ENCODE data around the gene GTPBP2.

GTPBP2 gene

DNA sequence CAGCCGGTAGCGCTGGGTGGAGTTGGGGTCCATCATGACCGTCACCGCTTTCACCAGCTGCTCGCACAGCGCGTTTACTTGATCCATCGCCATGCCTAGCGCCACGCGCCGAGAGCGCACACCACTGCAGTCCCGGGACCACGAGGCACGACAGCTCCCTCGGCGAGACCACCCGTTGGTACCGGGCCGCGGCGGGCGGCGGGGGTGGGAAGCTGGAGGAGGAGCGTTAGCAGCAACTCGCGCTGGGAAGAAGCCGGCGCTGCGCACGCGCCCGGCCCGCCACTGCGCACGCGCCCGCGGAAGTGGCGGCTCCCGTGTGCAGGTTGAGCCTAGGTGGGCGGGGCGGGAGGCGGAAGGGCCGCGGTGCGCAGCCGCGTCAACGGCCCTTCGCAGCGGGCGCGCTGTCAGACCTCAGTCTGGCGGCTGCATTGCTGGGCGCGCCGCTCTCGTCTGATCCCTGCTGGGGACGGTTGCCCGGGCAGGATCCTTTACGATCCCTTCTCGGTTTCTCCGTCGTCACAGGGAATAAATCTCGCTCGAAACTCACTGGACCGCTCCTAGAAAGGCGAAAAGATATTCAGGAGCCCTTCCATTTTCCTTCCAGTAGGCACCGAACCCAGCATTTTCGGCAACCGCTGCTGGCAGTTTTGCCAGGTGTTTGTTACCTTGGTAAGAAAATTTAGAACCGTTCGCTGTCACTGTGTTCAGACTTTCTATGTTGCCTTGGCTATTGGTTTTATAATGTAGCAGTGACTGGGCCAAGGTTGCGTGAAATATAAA is 53.1 kb downstream of the GTPBP2 start, which contains the start of the genes POLH and XPO5:
POLH (plus strand) TSS at position 414 of the 780 bp plus-strand sequence. CDS start 6,135 bp downstream, outside the sequence.
XPO5 (minus strand) TSS at position 267 of the 780 bp plus-strand sequence; CDS start at position 93, 174 bp downstream.
- DNase-seq = peak; percentile 93

DNA sequence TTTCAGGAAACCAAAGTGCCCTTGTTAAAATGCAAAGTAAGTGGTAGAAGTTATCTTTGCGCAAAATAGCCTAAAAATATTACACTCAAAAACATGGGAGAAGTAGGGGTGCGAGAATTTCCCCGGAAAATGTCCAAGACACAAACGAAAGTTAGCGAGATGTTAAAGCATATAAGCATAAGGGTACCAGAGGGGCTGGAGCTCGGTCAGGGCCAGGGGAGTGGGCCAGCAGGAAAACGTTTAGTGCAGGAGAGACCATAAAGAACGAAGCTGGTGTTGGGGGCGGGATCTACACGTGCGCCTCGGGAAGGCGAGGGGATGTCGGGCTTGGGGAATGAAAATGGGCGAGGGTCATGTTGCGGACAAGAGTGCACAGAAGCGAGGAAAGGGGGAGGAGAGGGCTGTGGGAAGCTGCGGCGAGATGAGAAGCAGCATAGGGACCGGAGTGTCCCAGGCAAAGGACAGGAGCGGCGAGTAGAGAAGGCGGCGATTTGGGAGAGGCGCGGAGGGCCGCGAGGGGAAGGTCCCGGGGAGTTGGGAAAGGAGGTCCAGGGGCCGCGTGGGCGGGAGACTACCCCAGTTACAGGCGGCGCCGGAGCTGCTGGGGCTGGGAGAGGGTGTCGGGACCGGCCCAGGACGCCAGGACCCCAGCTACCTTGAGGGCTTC is 53.8 kb downstream of the GTPBP2 start:
- DNase-seq = peak; percentile 56 to 57

DNA sequence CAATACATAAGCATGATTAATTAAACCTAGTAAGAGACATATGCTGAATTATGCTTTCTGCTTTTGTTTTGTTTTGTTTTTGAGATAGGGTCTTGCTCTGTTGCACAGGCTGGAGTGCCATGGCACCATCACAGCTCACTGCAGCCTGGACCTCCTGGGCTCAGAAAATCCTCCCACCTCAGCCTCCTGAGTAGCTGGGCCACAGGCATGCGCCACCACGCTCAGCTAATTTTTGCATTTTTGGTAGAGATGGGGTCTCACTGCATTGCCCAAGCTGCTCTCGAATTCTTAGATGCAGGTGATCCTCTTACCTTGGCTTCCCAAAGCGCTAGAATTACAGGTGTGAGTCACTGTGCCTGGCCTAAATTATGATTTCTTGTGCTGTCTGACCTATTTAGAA is 57.0 kb downstream of the GTPBP2 start:
- DNase-seq = no peak

DNA sequence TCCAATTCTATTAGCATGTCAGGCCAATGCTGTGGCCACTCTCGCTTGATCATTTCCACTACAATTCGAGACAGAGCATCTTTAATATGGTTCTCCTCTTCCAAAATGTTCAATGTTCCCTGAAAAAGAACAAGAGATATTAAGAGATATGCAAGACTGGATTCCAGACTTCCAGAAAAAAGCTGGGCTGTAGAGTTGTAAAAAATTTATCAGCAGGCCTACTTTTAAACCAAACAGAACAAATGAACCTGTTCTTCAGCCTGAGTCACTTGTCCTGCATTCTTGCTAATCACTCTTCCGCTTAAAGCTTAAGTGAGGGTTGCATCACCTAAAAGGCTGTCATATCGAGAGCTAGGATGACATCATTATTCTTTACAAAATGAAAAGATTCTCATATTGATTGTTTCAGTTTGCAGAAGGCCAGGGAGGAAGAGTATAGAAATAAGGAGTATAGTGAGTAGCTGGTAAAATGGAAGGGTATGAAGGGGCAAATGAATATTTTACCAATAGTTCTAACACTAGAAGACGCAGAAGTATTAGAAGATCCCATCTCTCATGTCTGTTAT is 58.1 kb downstream of the GTPBP2 start:
- DNase-seq = no peak
